ENCODE data around the gene MOCS3. TPM values are rescaled to one million over a fixed set of nuclear protein-coding genes. Genes with fewer than 3 reads are reported as not detected.
"Not testable (repeated sequence)": the region's sequence is repeated elsewhere in the genome, so short reads cannot be mapped to it uniquely, and the experiment has no call there.

Gene MOCS3
- total RNA-seq, 2 experiments from 2014 or later, result 7.8 TPM

GRCh38 chr20:50957798-50958614 is 612 bp upstream of the MOCS3 start, which contains the start of gene DPM1:
TSS of gene DPM1 (minus strand) at chr20:50958532. CDS start at chr20:50958523, 9 bp downstream.
- DNase-seq, result peak; percentile 83
- H3K4me1 Mint-ChIP-seq, result peaks cover 51% of the 10 kb centered on the region
- H3K36me3 Mint-ChIP-seq, result peaks cover 32% of the 10 kb centered on the region
- peak within 1 kb of the TSS; percentile 98 for H3K27ac Mint-ChIP-seq
- H3K27me3 Mint-ChIP-seq, result no peaks in the 10 kb centered on the region
- H3K4me3 Mint-ChIP-seq, result peak within 1 kb of the TSS; percentile 94
- no peaks in the 10 kb centered on the region for H3K9me3 Mint-ChIP-seq

- no peak for DNase-seq
- no peaks in the 10 kb centered on the region for H3K9me3 Mint-ChIP-seq
- H3K4me3 Mint-ChIP-seq, result peak overlapping the region; percentile 94
- no peaks in the 10 kb centered on the region for H3K27me3 Mint-ChIP-seq
- peaks cover 29% of the 10 kb centered on the region for H3K36me3 Mint-ChIP-seq
- peaks cover 46% of the 10 kb centered on the region for H3K4me1 Mint-ChIP-seq
- H3K27ac Mint-ChIP-seq, result peak overlapping the region; percentile 98
Measured at GRCh38 chr20:50959543-50960126, 1.0 kb downstream of the MOCS3 start.

- DNase-seq, result no peak
- no peak overlapping the region for H3K27ac Mint-ChIP-seq
- no peaks in the 10 kb centered on the region for H3K9me3 Mint-ChIP-seq
- no peaks in the 10 kb centered on the region for H3K27me3 Mint-ChIP-seq
- peaks cover 7% of the 10 kb centered on the region for H3K4me1 Mint-ChIP-seq
- H3K4me3 Mint-ChIP-seq, result no peak overlapping the region
- peaks cover 1% of the 10 kb centered on the region for H3K36me3 Mint-ChIP-seq
Measured at GRCh38 chr20:50967586-50967985, 9.0 kb downstream of the MOCS3 start.

GRCh38 chr20:50968289-50968688 is 9.7 kb downstream of the MOCS3 start:
- DNase-seq, result no peak
- no peak overlapping the region for H3K4me3 Mint-ChIP-seq
- H3K27me3 Mint-ChIP-seq, result no peaks in the 10 kb centered on the region
- H3K4me1 Mint-ChIP-seq, result peaks cover 2% of the 10 kb centered on the region
- H3K9me3 Mint-ChIP-seq, result no peaks in the 10 kb centered on the region
- no peak overlapping the region for H3K27ac Mint-ChIP-seq
- no peaks in the 10 kb centered on the region for H3K36me3 Mint-ChIP-seq

GRCh38 chr20:50969435-50969834 is 10.8 kb downstream of the MOCS3 start:
- Mint-ChIP-seq H3K4me3 (no peak overlapping the region), H3K36me3 (no peaks in the 10 kb centered on the region), H3K27me3 (no peaks in the 10 kb centered on the region), H3K9me3 (no peaks in the 10 kb centered on the region), H3K4me1 (no peaks in the 10 kb centered on the region), H3K27ac (no peak overlapping the region)
- DNase-seq, result no peak

GRCh38 chr20:50969912-50970311 is 11.3 kb downstream of the MOCS3 start:
- Mint-ChIP-seq H3K4me1 (no peaks in the 10 kb centered on the region), H3K27me3 (no peaks in the 10 kb centered on the region), H3K4me3 (no peak overlapping the region), H3K36me3 (no peaks in the 10 kb centered on the region), H3K27ac (no peak overlapping the region), H3K9me3 (no peaks in the 10 kb centered on the region)
- DNase-seq, result no peak

- DNase-seq, result no peak
- Mint-ChIP-seq H3K27ac (no peak overlapping the region), H3K27me3 (peaks cover 10% of the 10 kb centered on the region), H3K4me1 (peaks cover 10% of the 10 kb centered on the region), H3K4me3 (no peak overlapping the region), H3K36me3 (no peaks in the 10 kb centered on the region), H3K9me3 (no peaks in the 10 kb centered on the region)
Measured at GRCh38 chr20:50975701-50976330, 17.2 kb downstream of the MOCS3 start.

- H3K9me3 Mint-ChIP-seq, result no peaks in the 10 kb centered on the region
- no peak overlapping the region for H3K27ac Mint-ChIP-seq
- no peaks in the 10 kb centered on the region for H3K36me3 Mint-ChIP-seq
- no peak for DNase-seq
- peaks cover 14% of the 10 kb centered on the region for H3K4me1 Mint-ChIP-seq
- H3K27me3 Mint-ChIP-seq, result peaks cover 15% of the 10 kb centered on the region
- H3K4me3 Mint-ChIP-seq, result no peak overlapping the region
Measured at GRCh38 chr20:50977066-50978021, 18.7 kb downstream of the MOCS3 start.

- H3K9me3 Mint-ChIP-seq, H3K27ac Mint-ChIP-seq, DNase-seq, H3K4me3 Mint-ChIP-seq, H3K36me3 Mint-ChIP-seq: not testable (repeated sequence)
- peaks cover 14% of the 10 kb centered on the region for H3K4me1 Mint-ChIP-seq
- H3K27me3 Mint-ChIP-seq, result peaks cover 25% of the 10 kb centered on the region
Measured at GRCh38 chr20:50978533-50978932, 19.9 kb downstream of the MOCS3 start.

- Mint-ChIP-seq H3K4me3 (no peak overlapping the region), H3K27me3 (peaks cover 29% of the 10 kb centered on the region), H3K36me3 (no peaks in the 10 kb centered on the region), H3K9me3 (no peaks in the 10 kb centered on the region), H3K27ac (peak overlapping the region; percentile 83), H3K4me1 (peaks cover 14% of the 10 kb centered on the region)
- peak; percentile 58 for DNase-seq
Measured at GRCh38 chr20:50980071-50980681, 21.6 kb downstream of the MOCS3 start.

- no peaks in the 10 kb centered on the region for H3K36me3 Mint-ChIP-seq
- no peak overlapping the region for H3K4me3 Mint-ChIP-seq
- peaks cover 14% of the 10 kb centered on the region for H3K4me1 Mint-ChIP-seq
- peak overlapping the region; percentile 83 for H3K27ac Mint-ChIP-seq
- peaks cover 28% of the 10 kb centered on the region for H3K27me3 Mint-ChIP-seq
- peak; percentile 63 for DNase-seq
- H3K9me3 Mint-ChIP-seq, result no peaks in the 10 kb centered on the region
Measured at GRCh38 chr20:50980851-50981713, 22.5 kb downstream of the MOCS3 start.

- H3K4me1 Mint-ChIP-seq, result peaks cover 14% of the 10 kb centered on the region
- no peaks in the 10 kb centered on the region for H3K9me3 Mint-ChIP-seq
- peaks cover 34% of the 10 kb centered on the region for H3K27me3 Mint-ChIP-seq
- H3K27ac Mint-ChIP-seq, result no peak overlapping the region
- no peaks in the 10 kb centered on the region for H3K36me3 Mint-ChIP-seq
- DNase-seq, result no peak
- no peak overlapping the region for H3K4me3 Mint-ChIP-seq
Measured at GRCh38 chr20:50981714-50982048, 23.1 kb downstream of the MOCS3 start.

GRCh38 chr20:50982363-50982762 is 23.7 kb downstream of the MOCS3 start:
- Mint-ChIP-seq H3K36me3 (no peaks in the 10 kb centered on the region), H3K27ac (no peak overlapping the region), H3K4me3 (no peak overlapping the region), H3K27me3 (peaks cover 39% of the 10 kb centered on the region), H3K9me3 (no peaks in the 10 kb centered on the region), H3K4me1 (peaks cover 14% of the 10 kb centered on the region)
- DNase-seq, result peak; percentile 10
